ENCODE results near the gene DTD2. TPM values are rescaled to one million over a fixed set of nuclear protein-coding genes. Genes with fewer than 3 reads are reported as not detected.

Gene DTD2
- polyA plus RNA-seq, 4 donors = 5.4 to 16.4 (median 12.4) TPM

DNA sequence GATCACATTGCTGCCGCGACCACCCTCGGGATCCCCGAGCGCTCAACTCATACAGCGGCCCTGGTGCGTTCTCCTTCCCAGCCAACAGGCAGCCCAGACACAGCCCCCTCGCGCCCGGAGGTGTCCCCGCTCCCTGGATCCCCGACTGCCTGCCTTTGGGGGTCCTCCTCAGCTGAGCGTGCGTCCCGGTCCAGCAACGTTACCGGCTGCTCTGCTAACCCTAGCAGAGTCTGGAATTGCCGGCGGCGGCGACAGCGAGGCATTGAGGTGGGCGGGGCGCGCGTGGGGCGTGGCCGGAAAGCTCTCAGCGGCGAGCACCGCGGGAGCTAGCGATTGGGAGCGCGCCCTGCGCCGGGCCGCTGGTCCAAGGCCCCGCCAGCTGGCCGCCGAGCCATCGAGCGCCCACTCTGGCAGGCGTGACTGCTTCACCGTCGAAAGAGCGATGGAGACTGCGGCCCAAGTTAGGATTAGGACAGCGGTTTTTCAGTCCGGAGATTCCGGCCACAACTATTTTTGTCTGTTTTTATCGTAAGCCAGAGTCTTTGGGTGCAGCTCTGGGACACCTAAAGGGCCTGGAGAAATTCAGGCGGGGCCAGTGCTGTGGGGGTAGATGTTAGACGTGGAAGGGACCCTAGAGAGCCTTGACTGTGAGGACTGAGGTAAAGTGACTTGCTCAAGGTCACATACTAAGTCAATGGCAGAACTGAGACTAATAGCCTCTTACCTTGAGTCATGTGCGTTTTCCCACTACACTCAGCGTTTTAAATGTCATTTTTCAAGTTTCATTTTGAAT, 36.8 kb downstream of the DTD2 start, which contains the start of gene HEATR5A:
Gene HEATR5A, minus strand, starts transcription at position 232 of the 793 bp plus-strand sequence. CDS start 17,575 bp downstream, outside the sequence.
- no peak for FAIRE-seq

DNA sequence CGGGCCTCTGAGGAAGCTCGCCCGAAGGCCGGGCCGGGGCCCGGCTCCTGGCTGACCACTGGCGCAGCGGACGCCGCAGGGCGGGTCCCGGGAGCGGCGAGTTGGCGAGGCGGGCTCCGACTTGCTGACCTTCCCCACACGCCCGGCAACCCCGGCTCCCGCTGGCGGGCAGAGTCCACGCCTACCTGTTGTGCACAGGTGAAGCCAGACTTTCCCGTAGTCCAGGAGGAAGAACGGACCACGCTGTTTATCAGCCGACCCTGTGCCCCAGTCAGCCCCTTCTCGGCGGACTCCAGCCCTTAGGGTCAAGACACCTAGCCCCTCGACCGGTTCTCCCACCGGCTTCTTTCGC, 37.4 kb downstream of the DTD2 start:
- Histone ChIP-seq H3K4me1 (ENCODE audit: control insufficient read depth in 3 of 3, insufficient read depth in 2 of 3, low read depth in 1 of 3, low read length in 2 of 3) (peaks cover 0 to 3% (median 0%) of the 10 kb centered on the region in 3 donors), H3K4me3 (ENCODE audit: low read depth in 1 of 3, low read length in 3 of 3) (peak overlapping the region; percentile 81 to 100 (median 90)), H3K27me3 (ENCODE audit: control insufficient read depth in 3 of 3, insufficient read depth in 3 of 3, low read length in 3 of 3) (no peaks in the 10 kb centered on the region), H3K36me3 (ENCODE audit: control insufficient read depth in 3 of 3, insufficient read depth in 2 of 3, low read depth in 1 of 3, low read length in 3 of 3) (peaks cover 0 to 7% (median 0%) of the 10 kb centered on the region in 3 donors), H3K9me3 (ENCODE audit: control insufficient read depth in 2 of 2, insufficient read depth in 1 of 2, low read depth in 1 of 2, low read length in 1 of 2) (no peaks in the 10 kb centered on the region), H3K27ac (ENCODE audit: low read depth in 1 of 3, low read length in 2 of 3) (peak overlapping the region; percentile 88 to 96 (median 94))
- no peak for FAIRE-seq
- peak; percentile 78 to 81 for DNase-seq
- WGBS, 3 donors = 0 to 1% (median 0%) methylated on average over 33 of the region's 33 CpGs

More for the DNA sequence above, 36.8 kb downstream of the DTD2 start, which contains the start of gene HEATR5A:
- WGBS, 3 donors = 1 to 3% (median 2%) methylated on average over 52 to 56 of the region's 56 CpGs
- Histone ChIP-seq H3K4me1 (ENCODE audit: control insufficient read depth in 3 of 3, insufficient read depth in 2 of 3, low read depth in 1 of 3, low read length in 2 of 3) (peaks cover 0 to 3% (median 0%) of the 10 kb centered on the region in 3 donors), H3K9me3 (ENCODE audit: control insufficient read depth in 2 of 2, insufficient read depth in 1 of 2, low read depth in 1 of 2, low read length in 1 of 2) (no peaks in the 10 kb centered on the region), H3K27ac (ENCODE audit: low read depth in 1 of 3, low read length in 2 of 3) (peak within 1 kb of the TSS; percentile 88 to 96 (median 94)), H3K36me3 (ENCODE audit: control insufficient read depth in 3 of 3, insufficient read depth in 2 of 3, low read depth in 1 of 3, low read length in 3 of 3) (peaks cover 0 to 7% (median 0%) of the 10 kb centered on the region in 3 donors), H3K4me3 (ENCODE audit: low read depth in 1 of 3, low read length in 3 of 3) (peak within 1 kb of the TSS; percentile 81 to 100 (median 90)), H3K27me3 (ENCODE audit: control insufficient read depth in 3 of 3, insufficient read depth in 3 of 3, low read length in 3 of 3) (no peaks in the 10 kb centered on the region)
- peak; percentile 93 to 98 for DNase-seq

DNA sequence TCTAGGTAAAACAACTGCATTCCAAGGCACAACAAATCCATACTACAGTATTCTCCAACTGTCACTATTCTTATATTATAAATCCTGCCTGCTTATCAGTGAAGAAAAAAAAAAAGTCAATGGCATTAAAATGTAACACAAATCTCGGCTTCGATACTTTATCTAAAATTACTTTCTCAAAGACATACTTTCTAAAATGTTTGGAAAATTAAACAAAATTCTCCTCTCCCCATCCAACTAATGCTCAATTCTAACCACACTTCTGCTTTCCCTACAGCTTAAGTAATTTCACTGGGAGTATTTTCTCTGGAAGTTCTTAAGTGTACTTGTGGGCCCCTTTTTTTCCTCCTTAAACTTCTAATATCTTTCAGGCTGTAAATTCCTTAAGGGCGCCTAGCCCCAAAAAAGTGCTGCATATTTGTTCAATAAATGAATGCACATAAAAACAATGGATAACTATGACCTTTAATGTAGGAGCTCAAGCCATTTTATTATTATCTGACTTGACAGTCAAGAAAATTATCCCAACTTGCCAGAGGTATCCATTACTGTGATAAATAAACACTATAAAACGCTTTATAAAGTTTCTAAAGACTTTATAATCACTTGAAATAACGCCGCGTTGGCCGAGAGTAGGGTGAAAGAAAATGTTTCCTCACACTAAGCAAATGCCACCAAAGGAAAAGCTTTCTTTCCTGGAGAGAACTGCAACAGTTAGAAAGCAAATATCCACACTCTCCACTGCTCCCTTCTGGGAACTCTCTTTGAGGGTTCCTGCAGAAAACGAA, 37.9 kb downstream of the DTD2 start:
- Histone ChIP-seq H3K27ac (ENCODE audit: low read depth in 1 of 3, low read length in 2 of 3) (peak overlapping the region; percentile 88 to 96 (median 94)), H3K4me1 (ENCODE audit: control insufficient read depth in 3 of 3, insufficient read depth in 2 of 3, low read depth in 1 of 3, low read length in 2 of 3) (peaks cover 0 to 6% (median 0%) of the 10 kb centered on the region in 3 donors), H3K27me3 (ENCODE audit: control insufficient read depth in 3 of 3, insufficient read depth in 3 of 3, low read length in 3 of 3) (no peaks in the 10 kb centered on the region), H3K9me3 (ENCODE audit: control insufficient read depth in 2 of 2, insufficient read depth in 1 of 2, low read depth in 1 of 2, low read length in 1 of 2) (no peaks in the 10 kb centered on the region), H3K36me3 (ENCODE audit: control insufficient read depth in 3 of 3, insufficient read depth in 2 of 3, low read depth in 1 of 3, low read length in 3 of 3) (peaks cover 0 to 7% (median 0%) of the 10 kb centered on the region in 3 donors), H3K4me3 (ENCODE audit: low read depth in 1 of 3, low read length in 3 of 3) (peak overlapping the region; percentile 81 to 100 (median 90))
- peak in 1 of 2 donors; percentile 4 for DNase-seq
- FAIRE-seq = no peak
- 3 to 10% (median 7%) methylated on average over 9 of the region's 9 CpGs for WGBS, 3 donors

DNA sequence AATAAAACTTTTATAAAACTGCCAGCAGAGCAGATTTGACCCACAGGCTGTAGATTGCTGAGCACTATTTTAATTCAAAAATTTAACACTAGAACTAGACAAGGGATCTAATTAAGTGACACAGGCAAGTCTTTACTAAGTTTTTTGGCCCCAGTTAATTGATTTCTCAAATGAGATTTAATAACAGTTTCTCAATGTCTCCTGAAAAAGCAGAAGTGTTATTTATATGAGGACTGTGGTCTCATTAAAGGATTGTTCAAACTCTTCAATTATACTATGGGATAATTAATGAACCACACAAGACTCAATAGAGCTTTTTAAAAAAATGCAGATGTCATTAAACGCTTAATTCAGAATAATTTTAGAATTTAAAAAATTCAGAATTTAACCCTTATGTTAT, 38.9 kb downstream of the DTD2 start:
- H3K4me3 ChIP-seq (ENCODE audit: low read depth in 1 of 3, low read length in 3 of 3) = no peak overlapping the region
- WGBS, 3 donors = 39 to 45% (median 44%) methylated on average over 1 of the region's 1 CpG
- peaks cover 0 to 7% (median 0%) of the 10 kb centered on the region in 3 donors for H3K36me3 ChIP-seq (ENCODE audit: control insufficient read depth in 3 of 3, insufficient read depth in 2 of 3, low read depth in 1 of 3, low read length in 3 of 3)
- H3K27ac ChIP-seq (ENCODE audit: low read depth in 1 of 3, low read length in 2 of 3) = no peak overlapping the region
- no peak for DNase-seq
- H3K4me1 ChIP-seq (ENCODE audit: control insufficient read depth in 3 of 3, insufficient read depth in 2 of 3, low read depth in 1 of 3, low read length in 2 of 3) = peaks cover 0 to 6% (median 0%) of the 10 kb centered on the region in 3 donors
- H3K27me3 ChIP-seq (ENCODE audit: control insufficient read depth in 3 of 3, insufficient read depth in 3 of 3, low read length in 3 of 3) = no peaks in the 10 kb centered on the region
- no peak for FAIRE-seq
- no peaks in the 10 kb centered on the region for H3K9me3 ChIP-seq (ENCODE audit: control insufficient read depth in 2 of 2, insufficient read depth in 1 of 2, low read depth in 1 of 2, low read length in 1 of 2)

DNA sequence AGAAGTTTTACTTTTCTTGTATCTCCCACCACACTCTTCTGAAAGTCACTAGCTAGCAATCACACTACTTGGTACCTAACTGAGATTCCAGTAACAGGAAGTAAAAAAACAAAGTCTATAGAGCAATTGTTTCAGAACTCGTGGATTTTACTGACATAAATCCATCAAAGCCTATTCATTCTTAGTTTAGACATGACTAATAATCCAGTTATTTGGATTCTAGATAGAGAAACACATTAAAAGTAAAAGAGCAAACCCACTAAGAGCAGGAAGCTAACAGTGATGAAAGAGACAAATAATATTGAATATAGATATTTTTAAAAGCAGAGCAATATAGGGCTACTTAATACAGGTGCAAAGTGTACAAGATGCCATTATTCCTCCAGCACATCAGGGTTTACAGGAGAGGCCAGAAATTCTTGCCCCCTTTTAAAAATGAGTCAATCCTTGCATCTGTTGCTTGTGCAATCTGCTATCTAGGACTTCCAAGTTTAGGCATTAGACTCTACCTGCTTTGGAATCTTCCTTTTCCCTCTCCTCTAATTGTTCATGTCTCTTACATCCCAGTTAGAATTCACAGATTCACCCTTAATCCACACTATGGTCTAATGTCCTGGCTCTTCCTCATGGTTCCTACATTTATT, 43.0 kb downstream of the DTD2 start:
- Histone ChIP-seq H3K4me1 (ENCODE audit: control insufficient read depth in 3 of 3, insufficient read depth in 2 of 3, low read depth in 1 of 3, low read length in 2 of 3) (peaks cover 0 to 3% (median 0%) of the 10 kb centered on the region in 3 donors), H3K27ac (ENCODE audit: low read depth in 1 of 3, low read length in 2 of 3) (no peak overlapping the region), H3K9me3 (ENCODE audit: control insufficient read depth in 2 of 2, insufficient read depth in 1 of 2, low read depth in 1 of 2, low read length in 1 of 2) (no peaks in the 10 kb centered on the region), H3K36me3 (ENCODE audit: control insufficient read depth in 3 of 3, insufficient read depth in 2 of 3, low read depth in 1 of 3, low read length in 3 of 3) (peaks cover 0 to 7% (median 0%) of the 10 kb centered on the region in 3 donors), H3K4me3 (ENCODE audit: low read depth in 1 of 3, low read length in 3 of 3) (no peak overlapping the region), H3K27me3 (ENCODE audit: control insufficient read depth in 3 of 3, insufficient read depth in 3 of 3, low read length in 3 of 3) (no peaks in the 10 kb centered on the region)
- FAIRE-seq = no peak
- WGBS, 3 donors = 6 to 11% (median 7%) methylated on average over 1 of the region's 1 CpG
- DNase-seq = no peak

GRCh38 chr14:31411218-31411727, 46.0 kb downstream of the DTD2 start:
- Histone ChIP-seq H3K4me3 (ENCODE audit: low read depth in 1 of 3, low read length in 3 of 3) (no peak overlapping the region), H3K4me1 (ENCODE audit: control insufficient read depth in 3 of 3, insufficient read depth in 2 of 3, low read depth in 1 of 3, low read length in 2 of 3) (peaks cover 0 to 4% (median 4%) of the 10 kb centered on the region in 3 donors), H3K36me3 (ENCODE audit: control insufficient read depth in 3 of 3, insufficient read depth in 2 of 3, low read depth in 1 of 3, low read length in 3 of 3) (no peaks in the 10 kb centered on the region), H3K27me3 (ENCODE audit: control insufficient read depth in 3 of 3, insufficient read depth in 3 of 3, low read length in 3 of 3) (no peaks in the 10 kb centered on the region), H3K27ac (ENCODE audit: low read depth in 1 of 3, low read length in 2 of 3) (no peak overlapping the region), H3K9me3 (ENCODE audit: control insufficient read depth in 2 of 2, insufficient read depth in 1 of 2, low read depth in 1 of 2, low read length in 1 of 2) (no peaks in the 10 kb centered on the region)
- FAIRE-seq (no peak), DNase-seq (no peak)
- WGBS, 3 donors = 16 to 25% (median 21%) methylated on average over 2 of the region's 2 CpGs

DNA sequence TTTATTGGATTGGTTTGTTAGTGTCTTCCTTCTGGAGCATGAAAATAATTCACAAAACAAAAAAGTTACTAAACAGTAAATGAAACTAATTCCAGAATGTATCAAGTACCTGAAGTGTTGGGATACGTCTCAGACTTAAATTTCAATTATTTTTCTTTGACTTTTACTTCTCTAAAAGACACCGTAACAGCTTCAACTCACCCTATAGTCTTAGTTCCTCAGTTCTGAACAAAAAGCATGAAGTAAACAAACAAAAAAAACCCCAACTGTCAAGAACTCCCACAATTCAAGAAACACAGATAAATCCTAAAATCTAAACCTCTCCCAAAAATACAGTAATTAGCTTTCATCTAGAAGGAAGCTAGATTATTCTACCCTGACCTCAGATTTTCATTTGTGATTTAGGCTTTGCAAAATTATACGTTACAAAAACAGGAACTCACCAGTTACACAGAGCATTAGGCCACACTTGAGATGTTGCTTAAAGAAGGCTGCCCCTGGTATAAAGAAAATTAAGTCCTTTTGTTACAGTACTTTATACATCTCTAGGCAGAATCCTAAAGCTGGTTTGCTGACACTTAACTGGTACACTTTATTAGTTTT, 47.2 kb downstream of the DTD2 start:
- no peaks in the 10 kb centered on the region for H3K27me3 ChIP-seq (ENCODE audit: control insufficient read depth in 3 of 3, insufficient read depth in 3 of 3, low read length in 3 of 3)
- H3K4me3 ChIP-seq (ENCODE audit: low read depth in 1 of 3, low read length in 3 of 3) = no peak overlapping the region
- H3K4me1 ChIP-seq (ENCODE audit: control insufficient read depth in 3 of 3, insufficient read depth in 2 of 3, low read depth in 1 of 3, low read length in 2 of 3) = peaks cover 0 to 5% (median 4%) of the 10 kb centered on the region in 3 donors
- FAIRE-seq (no peak), DNase-seq (no peak)
- H3K9me3 ChIP-seq (ENCODE audit: control insufficient read depth in 2 of 2, insufficient read depth in 1 of 2, low read depth in 1 of 2, low read length in 1 of 2) = no peaks in the 10 kb centered on the region
- no peaks in the 10 kb centered on the region for H3K36me3 ChIP-seq (ENCODE audit: control insufficient read depth in 3 of 3, insufficient read depth in 2 of 3, low read depth in 1 of 3, low read length in 3 of 3)
- WGBS, 3 donors = 71 to 89% (median 83%) methylated on average over 3 of the region's 3 CpGs
- no peak overlapping the region for H3K27ac ChIP-seq (ENCODE audit: low read depth in 1 of 3, low read length in 2 of 3)

All from small intestine (tissue), 7 donors.